A549 (cell line): ENCODE results near the gene BANF1. TPM values are rescaled to one million over a fixed set of nuclear protein-coding genes. Genes with fewer than 3 reads are reported as not detected.

Source experiments
- ATAC-seq, 2 experiments: fragments of 200-7000 bp in 1 of 2; fragments of >200 bp in 1 of 2; cut with Nextera tagmentation in 1 of 2; cut with Tn5 transposase in 1 of 2; 3 replicates each; pipeline versions ENCODE4 v1.8.0 to v1.9.1; 2018 to 2020; ENCODE audit warnings: mild to moderate bottlenecking in 1 of 2, moderate library complexity in 1 of 2
- CTCF ChIA-PET: fragments of 300-600 bp; sonication (Branson Sonifier 250); formaldehyde crosslinking; extraction: SDS; loops from one replicate; lab custom pipeline; 2021; ENCODE audit warnings: antibody characterized with exemption, inconsistent platforms; lab: Yijun Ruan, JAX
- POLR2A ChIA-PET: fragments of 350-600 bp; formaldehyde crosslinking; extraction: SDS; loops from one replicate; lab custom pipeline; 2021; ENCODE audit warnings: antibody characterized with exemption, inconsistent platforms; lab: Yijun Ruan, JAX
- DNase-seq, 2 experiments: peaks; one replicate each; pipeline versions ENCODE4 v3.0.0 to v3.0.0-alpha.2; 2011 to 2016; ENCODE audit warnings: low read depth in 1 of 2, low spot score in 1 of 2
- FAIRE-seq: peaks from 2 replicates; lab custom pipeline; 2011; peaks lifted over from hg19 to GRCh38; lab: Jason Lieb, UNC
- H3K27ac ChIP-seq, 2 experiments: fragments of >200 bp; sonication (Bioruptor Twin); formaldehyde crosslinking; 3 replicates each; pipeline ENCODE4 v1.5.1; 2016 to 2017
- H3K4me1 ChIP-seq: fragments of >200 bp; sonication (Bioruptor Twin); formaldehyde crosslinking; 3 replicates; pipeline ENCODE4 v1.6.1; 2016
- H3K4me2 ChIP-seq: fragments of >200 bp; sonication (Bioruptor Twin); formaldehyde crosslinking; 3 replicates; pipeline ENCODE4 v1.6.1; 2016
- H3K4me3 ChIP-seq: fragments of >200 bp; sonication (Bioruptor Twin); formaldehyde crosslinking; 3 replicates; pipeline ENCODE4 v1.5.1; 2016
- H3K9me3 ChIP-seq: fragments of >200 bp; sonication (Bioruptor Twin); formaldehyde crosslinking; 3 replicates; pipeline ENCODE4 v1.6.1; 2016
- CHD2 ChIP-seq: fragments of 150-350 bp; IDR thresholded peaks from 2 replicates; pipeline ENCODE4 v1.6.1; 2014; ENCODE audit warnings: low read length; ENCODE audit not compliant: partially characterized antibody
- CHD4 ChIP-seq: fragments of 200-600 bp; sonication (generic); IDR thresholded peaks from 2 replicates; pipeline ENCODE4 v1.6.1; 2016; ENCODE audit warnings: antibody characterized with exemption, mild to moderate bottlenecking, borderline replicate concordance
- CTCF ChIP-seq: fragments of >200 bp; sonication (Bioruptor Twin); formaldehyde crosslinking; IDR thresholded peaks from 3 replicates; pipeline ENCODE4 v1.5.1; 2016
- EHF ChIP-seq: fragments of 250-450 bp; sonication (Bioruptor Pico); IDR thresholded peaks from 2 replicates; pipeline ENCODE4 v1.5.0; 2020; ENCODE audit warnings: mild to moderate bottlenecking
- EHMT2 ChIP-seq: fragments of 200-600 bp; sonication (generic); IDR thresholded peaks from 2 replicates; pipeline ENCODE4 v1.6.1; 2016; ENCODE audit warnings: antibody characterized with exemption, low read depth, mild to moderate bottlenecking, moderate library complexity
- ELK1 ChIP-seq: fragments of 150-350 bp; IDR thresholded peaks from 2 replicates; pipeline ENCODE4 v1.6.1; 2014; ENCODE audit warnings: low read depth, mild to moderate bottlenecking, low read length
- EP300 ChIP-seq, 2 experiments: fragments of >200 bp; sonication (Bioruptor Twin); formaldehyde crosslinking; IDR thresholded peaks; 2 replicates in 1 of 2; 3 replicates in 1 of 2; pipeline ENCODE4 v1.6.1; 2016 to 2017
- FOSB ChIP-seq: fragments of 250-450 bp; sonication (Bioruptor Pico); IDR thresholded peaks from 2 replicates; pipeline ENCODE4 v1.5.0; 2020; ENCODE audit warnings: mild to moderate bottlenecking, moderate library complexity
- FOSL2 ChIP-seq, 2 experiments: fragments of 450-650 bp in 1 of 2; fragments of >200 bp in 1 of 2; sonication (Bioruptor Twin) in 1 of 2; formaldehyde crosslinking; IDR thresholded peaks; 2 replicates each; pipeline versions ENCODE4 v1.5.0 to v1.6.1; 2016 to 2020; ENCODE audit warnings: mild to moderate bottlenecking in 1 of 2, moderate library complexity in 1 of 2
- FOXS1 ChIP-seq: fragments of 250-450 bp; sonication (Bioruptor Pico); IDR thresholded peaks from 2 replicates; pipeline ENCODE4 v1.5.0; 2020; ENCODE audit warnings: mild to moderate bottlenecking, moderate library complexity
- HDAC2 ChIP-seq: fragments of 200-600 bp; sonication (generic); IDR thresholded peaks from 2 replicates; pipeline ENCODE4 v1.6.1; 2016
- HES2 ChIP-seq: fragments of >200 bp; sonication (Bioruptor Twin); formaldehyde crosslinking; IDR thresholded peaks from 2 replicates; pipeline ENCODE4 v1.6.1; 2016
- HOXA7 ChIP-seq: fragments of 250-450 bp; sonication (Bioruptor Pico); IDR thresholded peaks from 2 replicates; pipeline ENCODE4 v1.5.0; 2020; ENCODE audit warnings: mild to moderate bottlenecking, moderate library complexity
- JUN ChIP-seq, 2 experiments: fragments of >200 bp; sonication (Bioruptor Twin); formaldehyde crosslinking; IDR thresholded peaks; 2 replicates in 1 of 2; 3 replicates in 1 of 2; pipeline ENCODE4 v1.6.1; 2016 to 2017
- KDM1A ChIP-seq: fragments of 200-600 bp; sonication (generic); IDR thresholded peaks from 2 replicates; pipeline ENCODE4 v1.6.1; 2016; ENCODE audit warnings: low read depth, mild to moderate bottlenecking
- MAFK ChIP-seq: fragments of 450-650 bp; IDR thresholded peaks from 2 replicates; pipeline ENCODE4 v1.6.1; 2014; ENCODE audit not compliant: partially characterized antibody
- MYC ChIP-seq: IDR thresholded peaks from 2 replicates; pipeline ENCODE4 v1.6.1; 2012; ENCODE audit warnings: mild to moderate bottlenecking, inconsistent platforms, low read length, improper control_type of control experiment, borderline replicate concordance
- NFE2L2 ChIP-seq: fragments of 150-350 bp; conservative IDR thresholded peaks from 2 replicates; pipeline ENCODE4 v1.6.1; 2014; ENCODE audit warnings: low read length
- NR3C1 ChIP-seq: fragments of >200 bp; sonication (Bioruptor Twin); formaldehyde crosslinking; IDR thresholded peaks from 3 replicates; pipeline ENCODE4 v1.6.1; 2017
- POLR2A ChIP-seq: IDR thresholded peaks from 2 replicates; pipeline ENCODE4 v1.6.1; 2012; ENCODE audit warnings: mild to moderate bottlenecking, low read length
- RARB ChIP-seq: fragments of 250-450 bp; sonication (Bioruptor Pico); IDR thresholded peaks from 2 replicates; pipeline ENCODE4 v1.8.0; 2021; ENCODE audit warnings: mild to moderate bottlenecking, moderate library complexity
- RFX5 ChIP-seq: fragments of 450-650 bp; IDR thresholded peaks from 2 replicates; pipeline ENCODE4 v1.7.1; 2014; ENCODE audit warnings: antibody characterized with exemption, mild to moderate bottlenecking, moderate library complexity
- SMC3 ChIP-seq: fragments of >200 bp; sonication (Bioruptor Twin); formaldehyde crosslinking; IDR thresholded peaks from 3 replicates; pipeline ENCODE4 v1.6.1; 2018; ENCODE audit warnings: inconsistent platforms
- TFCP2L1 ChIP-seq: fragments of 250-450 bp; sonication (Bioruptor Pico); IDR thresholded peaks from 2 replicates; pipeline ENCODE4 v1.5.0; 2021; ENCODE audit warnings: mild to moderate bottlenecking
- USF2 ChIP-seq: fragments of 450-650 bp; IDR thresholded peaks from 2 replicates; pipeline ENCODE4 v1.6.1; 2014; ENCODE audit warnings: antibody characterized with exemption
- ZC3H11A ChIP-seq: fragments of 450-650 bp; IDR thresholded peaks from 2 replicates; pipeline ENCODE4 v1.6.1; 2014; ENCODE audit warnings: antibody characterized with exemption, mild to moderate bottlenecking
- WGBS: methylation state at CpG from one replicate; pipeline ENCODE4 v1.1.6; 2017; ENCODE audit errors: missing lambda C conversion rate; 5-methylcytosine and 5-hydroxymethylcytosine counted together
- polyA plus RNA-seq, 4 experiments: library from polyadenylated mRNA; depleted of rRNA in 3 of 4; stranded (reverse); fragments of >200 nt; fragmentation: RNase III in 1 of 4; extraction: RNeasy Plus Mini Kit Qiagen cat#74134 plus additional on column Dnase treatment in 1 of 4; gene quantifications; 2 replicates in 3 of 4; 3 replicates in 1 of 4; pipeline ENCODE4 v1.2.3, GENCODE V29; 2011 to 2017

BANF1 gene
- polyA plus RNA-seq, 2 of the 4 experiments (the other 2 are of a cell fraction) = 309 to 399 TPM

GRCh38 chr11:65954771-65955170, 47.5 kb upstream of the BANF1 start:
- 75% methylated on average over 8 of the region's 8 CpGs for WGBS
- no peak for FAIRE-seq
- H3K4me1 ChIP-seq = peaks cover 9% of the 10 kb centered on the region
- no peak overlapping the region for H3K27ac ChIP-seq
- ATAC-seq = no peak
- H3K9me3 ChIP-seq = no peaks in the 10 kb centered on the region
- ChIA-PET POLR2A (no interaction called here), CTCF (interaction anchor here (0.6 to 3.2 kb wide), 7 partner anchors 8 to 250 kb away, joined by 3 to 14 read pairs (median 5); partner anchors contain the start of gene FIBP)
- TF ChIP-seq SMC3 = no peak
- TF ChIP-seq MAFK = no peak
- TF ChIP-seq KDM1A = no peak
- no peak for TF ChIP-seq HES2
- TF ChIP-seq CTCF = no peak
- no peak for TF ChIP-seq CHD4
- TF ChIP-seq JUN (IDR thresholded peaks at IDR 0.05) = no peak
- TF ChIP-seq RARB = no peak
- no peak for TF ChIP-seq FOXS1 (CRISPR knock-in tag)
- TF ChIP-seq ELK1 = no peak
- no peak overlapping the region for H3K4me2 ChIP-seq
- DNase-seq = no peak
- no peak overlapping the region for H3K4me3 ChIP-seq

GRCh38 chr11:65958291-65958690, 44.0 kb upstream of the BANF1 start:
- FAIRE-seq (no peak), ATAC-seq (no peak), DNase-seq (no peak)
- Histone ChIP-seq H3K4me2 (no peak overlapping the region), H3K27ac (no peak overlapping the region), H3K4me1 (peaks cover 8% of the 10 kb centered on the region; the same call in 2 of the 3 replicates), H3K4me3 (no peak overlapping the region), H3K9me3 (no peaks in the 10 kb centered on the region)
- ChIA-PET CTCF (interaction anchor here (1.5 to 3.3 kb wide), 3 partner anchors 34 to 73 kb away, joined by 6 to 25 read pairs (median 21); partner anchors contain the start of genes CCDC85B and FIBP), POLR2A (no interaction called here)
- 65% methylated on average over 4 of the region's 4 CpGs for WGBS
- no peak for TF ChIP-seq CHD2
- TF ChIP-seq EHMT2 = no peak
- TF ChIP-seq TFCP2L1 (CRISPR knock-in tag) = no peak
- TF ChIP-seq HDAC2 = no peak
- no peak for TF ChIP-seq MAFK
- TF ChIP-seq NR3C1 = no peak
- TF ChIP-seq EP300 (IDR thresholded peaks at IDR 0.05) = no peak
- no peak for TF ChIP-seq HOXA7 (CRISPR knock-in tag)

- Histone ChIP-seq H3K9me3 (no peaks in the 10 kb centered on the region), H3K4me1 (peaks cover 12% of the 10 kb centered on the region; the same call in 2 of the 3 replicates), H3K27ac (no peak overlapping the region), H3K4me3 (no peak overlapping the region), H3K4me2 (no peak overlapping the region)
- ATAC-seq (no peak), FAIRE-seq (no peak), DNase-seq (no peak)
- 87% methylated on average over 17 of the region's 17 CpGs for WGBS
- ChIA-PET CTCF (interaction anchor here (0.7 to 3.3 kb wide), 5 partner anchors 12 to 74 kb away, joined by 3 to 25 read pairs (median 6); partner anchors contain the start of genes CCDC85B and FIBP), POLR2A (interaction anchor here (1.1 kb wide), 1 partner anchor 68 kb away, joined by 3 read pairs; the partner anchor contains the start of gene CCDC85B)
- TF ChIP-seq POLR2A = no peak
- no peak for TF ChIP-seq ZC3H11A
- TF ChIP-seq ELK1 = no peak
- no peak for TF ChIP-seq EHF (CRISPR knock-in tag)
- TF ChIP-seq RARB = no peak
- no peak for TF ChIP-seq SMC3
- no peak for TF ChIP-seq FOSB (CRISPR knock-in tag)
- no peak for TF ChIP-seq EHMT2
- TF ChIP-seq FOSL2 (IDR thresholded peaks at IDR 0.05) = no peak
- no peak for TF ChIP-seq FOSL2 (CRISPR knock-in tag; IDR thresholded peaks at IDR 0.05)
- TF ChIP-seq RFX5 = no peak
- no peak for TF ChIP-seq CHD4
- TF ChIP-seq MYC = no peak
- TF ChIP-seq NFE2L2 = no peak
- no peak for TF ChIP-seq USF2
- TF ChIP-seq TFCP2L1 (CRISPR knock-in tag) = no peak
These were observed 43.4 kb upstream of the BANF1 start for GRCh38 chr11:65958774-65959420.
